ENCODE measurements around the gene CDIPT.

DNA sequence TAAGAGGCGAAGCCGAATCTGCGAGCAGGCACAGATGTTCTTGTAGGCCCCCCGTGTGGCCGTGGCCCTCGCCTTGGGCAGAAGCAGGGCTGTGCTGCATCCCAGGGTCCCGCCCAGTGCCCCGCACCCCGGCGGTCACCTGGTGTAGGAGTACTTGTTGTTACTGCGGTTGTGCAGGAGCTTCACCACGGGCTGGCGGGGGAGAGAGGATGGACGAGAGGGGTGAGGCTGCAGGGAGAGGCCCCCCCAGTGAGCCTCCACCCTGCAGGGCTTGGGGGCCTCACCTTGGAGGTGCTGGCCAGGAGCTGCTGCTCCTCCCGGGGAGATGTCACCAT lies 48.6 kb upstream of the CDIPT start:
- TF ChIP-seq, protein P1, sequence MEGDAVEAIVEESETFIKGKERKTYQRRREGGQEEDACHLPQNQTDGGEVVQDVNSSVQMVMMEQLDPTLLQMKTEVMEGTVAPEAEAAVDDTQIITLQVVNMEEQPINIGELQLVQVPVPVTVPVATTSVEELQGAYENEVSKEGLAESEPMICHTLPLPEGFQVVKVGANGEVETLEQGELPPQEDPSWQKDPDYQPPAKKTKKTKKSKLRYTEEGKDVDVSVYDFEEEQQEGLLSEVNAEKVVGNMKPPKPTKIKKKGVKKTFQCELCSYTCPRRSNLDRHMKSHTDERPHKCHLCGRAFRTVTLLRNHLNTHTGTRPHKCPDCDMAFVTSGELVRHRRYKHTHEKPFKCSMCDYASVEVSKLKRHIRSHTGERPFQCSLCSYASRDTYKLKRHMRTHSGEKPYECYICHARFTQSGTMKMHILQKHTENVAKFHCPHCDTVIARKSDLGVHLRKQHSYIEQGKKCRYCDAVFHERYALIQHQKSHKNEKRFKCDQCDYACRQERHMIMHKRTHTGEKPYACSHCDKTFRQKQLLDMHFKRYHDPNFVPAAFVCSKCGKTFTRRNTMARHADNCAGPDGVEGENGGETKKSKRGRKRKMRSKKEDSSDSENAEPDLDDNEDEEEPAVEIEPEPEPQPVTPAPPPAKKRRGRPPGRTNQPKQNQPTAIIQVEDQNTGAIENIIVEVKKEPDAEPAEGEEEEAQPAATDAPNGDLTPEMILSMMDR (conservative IDR thresholded peaks at IDR 0.05; ENCODE audit: low read length) = no peak
- no peak for TF ChIP-seq EZH2phosphoT487 (IDR thresholded peaks at IDR 0.05; ENCODE audit: borderline replicate concordance, low read depth, low read length)
